ENCODE results near the gene TCIRG1. TPM values are rescaled to one million over a fixed set of nuclear protein-coding genes. Genes with fewer than 3 reads are reported as not detected.
A peak's percentile ranks its signal among the peaks of the same experiment; 100 is the strongest.

Gene TCIRG1
- total and polyA plus RNA-seq, 4 donors, result 32.2 to 96.1 (median 44.5) TPM

DNA sequence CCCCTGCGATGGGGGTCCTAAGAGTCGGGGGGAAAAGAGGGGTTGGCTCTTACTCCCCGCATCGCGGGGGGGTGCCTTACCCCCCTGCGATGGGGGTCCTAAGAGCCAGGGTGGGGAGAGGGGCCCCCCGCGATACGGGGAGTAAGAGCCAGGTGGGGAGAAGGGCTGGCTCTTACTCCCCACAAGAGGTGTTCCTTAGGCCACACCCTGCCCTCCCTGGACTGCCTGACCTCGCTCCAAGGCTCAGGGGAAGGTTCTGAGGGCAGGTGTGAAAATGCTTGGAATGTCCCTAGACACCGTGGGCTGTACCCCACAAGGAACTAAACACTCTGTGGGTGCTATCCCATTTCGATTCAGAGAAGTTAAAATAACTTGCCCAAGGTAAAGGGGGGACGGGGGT lies 42.8 kb upstream of the TCIRG1 start:
- Histone ChIP-seq H3K36me3 (ENCODE audit: control insufficient read depth in 4 of 4, insufficient read depth in 3 of 4, low read depth in 1 of 4, low read length in 3 of 4) (peaks cover 0 to 2% (median 0%) of the 10 kb centered on the region in 4 donors), H3K27ac (ENCODE audit: low read depth in 1 of 2, low read length in 2 of 2) (no peak overlapping the region), H3K27me3 (ENCODE audit: control insufficient read depth in 4 of 4, insufficient read depth in 4 of 4, low read length in 3 of 4) (no peaks in the 10 kb centered on the region), H3K9me3 (ENCODE audit: control insufficient read depth in 4 of 4, low read length in 3 of 4) (no peaks in the 10 kb centered on the region), H3K9ac (ENCODE audit: low read depth in 1 of 2, low read length in 2 of 2) (no peak overlapping the region), H3K4me3 (ENCODE audit: low read depth in 1 of 3, low read length in 3 of 3) (no peak overlapping the region), H3K4me1 (ENCODE audit: control insufficient read depth in 4 of 4, insufficient read depth in 4 of 4, low read length in 3 of 4) (peaks cover 0 to 4% (median 1%) of the 10 kb centered on the region in 4 donors)
- WGBS, result 92% methylated on average over 13 of the region's 13 CpGs
- TF ChIP-seq, protein P1, sequence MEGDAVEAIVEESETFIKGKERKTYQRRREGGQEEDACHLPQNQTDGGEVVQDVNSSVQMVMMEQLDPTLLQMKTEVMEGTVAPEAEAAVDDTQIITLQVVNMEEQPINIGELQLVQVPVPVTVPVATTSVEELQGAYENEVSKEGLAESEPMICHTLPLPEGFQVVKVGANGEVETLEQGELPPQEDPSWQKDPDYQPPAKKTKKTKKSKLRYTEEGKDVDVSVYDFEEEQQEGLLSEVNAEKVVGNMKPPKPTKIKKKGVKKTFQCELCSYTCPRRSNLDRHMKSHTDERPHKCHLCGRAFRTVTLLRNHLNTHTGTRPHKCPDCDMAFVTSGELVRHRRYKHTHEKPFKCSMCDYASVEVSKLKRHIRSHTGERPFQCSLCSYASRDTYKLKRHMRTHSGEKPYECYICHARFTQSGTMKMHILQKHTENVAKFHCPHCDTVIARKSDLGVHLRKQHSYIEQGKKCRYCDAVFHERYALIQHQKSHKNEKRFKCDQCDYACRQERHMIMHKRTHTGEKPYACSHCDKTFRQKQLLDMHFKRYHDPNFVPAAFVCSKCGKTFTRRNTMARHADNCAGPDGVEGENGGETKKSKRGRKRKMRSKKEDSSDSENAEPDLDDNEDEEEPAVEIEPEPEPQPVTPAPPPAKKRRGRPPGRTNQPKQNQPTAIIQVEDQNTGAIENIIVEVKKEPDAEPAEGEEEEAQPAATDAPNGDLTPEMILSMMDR (IDR thresholded peaks at IDR 0.05; ENCODE audit: low read depth, low read length, missing input control), result no peak
- TF ChIP-seq, protein P2, sequence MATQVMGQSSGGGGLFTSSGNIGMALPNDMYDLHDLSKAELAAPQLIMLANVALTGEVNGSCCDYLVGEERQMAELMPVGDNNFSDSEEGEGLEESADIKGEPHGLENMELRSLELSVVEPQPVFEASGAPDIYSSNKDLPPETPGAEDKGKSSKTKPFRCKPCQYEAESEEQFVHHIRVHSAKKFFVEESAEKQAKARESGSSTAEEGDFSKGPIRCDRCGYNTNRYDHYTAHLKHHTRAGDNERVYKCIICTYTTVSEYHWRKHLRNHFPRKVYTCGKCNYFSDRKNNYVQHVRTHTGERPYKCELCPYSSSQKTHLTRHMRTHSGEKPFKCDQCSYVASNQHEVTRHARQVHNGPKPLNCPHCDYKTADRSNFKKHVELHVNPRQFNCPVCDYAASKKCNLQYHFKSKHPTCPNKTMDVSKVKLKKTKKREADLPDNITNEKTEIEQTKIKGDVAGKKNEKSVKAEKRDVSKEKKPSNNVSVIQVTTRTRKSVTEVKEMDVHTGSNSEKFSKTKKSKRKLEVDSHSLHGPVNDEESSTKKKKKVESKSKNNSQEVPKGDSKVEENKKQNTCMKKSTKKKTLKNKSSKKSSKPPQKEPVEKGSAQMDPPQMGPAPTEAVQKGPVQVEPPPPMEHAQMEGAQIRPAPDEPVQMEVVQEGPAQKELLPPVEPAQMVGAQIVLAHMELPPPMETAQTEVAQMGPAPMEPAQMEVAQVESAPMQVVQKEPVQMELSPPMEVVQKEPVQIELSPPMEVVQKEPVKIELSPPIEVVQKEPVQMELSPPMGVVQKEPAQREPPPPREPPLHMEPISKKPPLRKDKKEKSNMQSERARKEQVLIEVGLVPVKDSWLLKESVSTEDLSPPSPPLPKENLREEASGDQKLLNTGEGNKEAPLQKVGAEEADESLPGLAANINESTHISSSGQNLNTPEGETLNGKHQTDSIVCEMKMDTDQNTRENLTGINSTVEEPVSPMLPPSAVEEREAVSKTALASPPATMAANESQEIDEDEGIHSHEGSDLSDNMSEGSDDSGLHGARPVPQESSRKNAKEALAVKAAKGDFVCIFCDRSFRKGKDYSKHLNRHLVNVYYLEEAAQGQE (IDR thresholded peaks at IDR 0.05), result no peak
- no peak for TF ChIP-seq RAD21 (IDR thresholded peaks at IDR 0.05)
- no peak for DNase-seq (ENCODE audit: low spot score)

DNA sequence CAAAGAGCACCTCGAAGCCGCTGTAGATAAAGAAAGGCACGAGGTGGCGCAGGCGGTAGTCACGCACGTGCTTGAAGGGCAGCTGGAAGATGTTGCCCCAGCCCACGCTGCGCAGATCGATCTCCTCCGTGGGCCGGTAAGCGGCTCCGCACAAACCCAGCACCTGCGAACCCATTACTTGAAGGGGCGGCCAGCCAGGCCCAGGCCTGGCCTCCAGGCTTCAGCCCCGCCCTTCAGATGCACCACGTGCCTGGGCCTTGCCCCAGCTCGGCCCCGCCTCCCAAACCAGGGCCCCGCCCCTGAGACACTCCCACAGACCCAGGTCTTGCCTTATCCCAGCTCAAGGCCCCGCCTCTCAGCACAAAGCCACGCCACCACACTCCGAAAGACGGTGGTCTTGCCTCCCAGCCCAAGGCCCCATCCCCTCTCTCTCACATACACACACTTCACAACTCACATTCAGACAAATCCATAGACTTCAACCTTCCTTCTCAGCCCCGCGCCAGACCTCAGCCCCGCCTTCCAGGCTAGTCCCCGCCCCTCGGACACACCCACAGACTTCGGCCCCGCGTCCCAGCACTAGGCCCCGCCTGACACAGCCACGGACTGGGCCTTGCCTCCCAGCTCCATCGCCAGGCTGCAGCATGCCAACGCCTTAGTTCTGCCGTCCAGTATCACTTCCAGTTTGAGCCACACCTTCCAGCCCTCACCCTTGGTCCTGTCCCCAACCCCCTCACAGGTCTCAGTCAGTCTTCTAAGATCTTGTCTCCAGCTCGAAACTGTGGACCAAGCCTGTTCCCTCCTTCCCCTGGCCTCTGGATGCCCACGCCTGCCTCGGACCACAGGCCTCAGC lies 42.0 kb upstream of the TCIRG1 start:
- Histone ChIP-seq H3K4me1 (ENCODE audit: control insufficient read depth in 4 of 4, insufficient read depth in 4 of 4, low read length in 3 of 4) (peaks cover 0 to 2% (median 0%) of the 10 kb centered on the region in 4 donors), H3K27ac (ENCODE audit: low read depth in 1 of 2, low read length in 2 of 2) (no peak overlapping the region), H3K4me3 (ENCODE audit: low read depth in 1 of 3, low read length in 3 of 3) (no peak overlapping the region), H3K27me3 (ENCODE audit: control insufficient read depth in 4 of 4, insufficient read depth in 4 of 4, low read length in 3 of 4) (no peaks in the 10 kb centered on the region), H3K9ac (ENCODE audit: low read depth in 1 of 2, low read length in 2 of 2) (no peak overlapping the region), H3K36me3 (ENCODE audit: control insufficient read depth in 4 of 4, insufficient read depth in 3 of 4, low read depth in 1 of 4, low read length in 3 of 4) (peaks cover 0 to 2% (median 0%) of the 10 kb centered on the region in 4 donors), H3K9me3 (ENCODE audit: control insufficient read depth in 4 of 4, low read length in 3 of 4) (no peaks in the 10 kb centered on the region)
- 75% methylated on average over 41 of the region's 41 CpGs for WGBS
- peak; percentile 90 for DNase-seq (ENCODE audit: low spot score)
- TF ChIP-seq RAD21 (IDR thresholded peaks at IDR 0.05) (no peak), TAF1 (conservative IDR thresholded peaks at IDR 0.05) (no peak), SP1 (IDR thresholded peaks at IDR 0.05) (no peak), HNF4A (conservative IDR thresholded peaks at IDR 0.05) (no peak), FOXA1 (IDR thresholded peaks at IDR 0.05) (no peak), FOXA2 (IDR thresholded peaks at IDR 0.05) (no peak), RXRA (IDR thresholded peaks at IDR 0.05) (no peak), NR2F2 (IDR thresholded peaks at IDR 0.05) (no peak), YY1 (IDR thresholded peaks at IDR 0.05) (no peak), HNF4G (IDR thresholded peaks at IDR 0.05) (no peak), GABPA (IDR thresholded peaks at IDR 0.05 in 1 of 2, conservative IDR thresholded peaks at IDR 0.05 in 1 of 2) (no peak), EGR1 (IDR thresholded peaks at IDR 0.05; ENCODE audit: low read depth in 2 of 2) (no peak)
- TF ChIP-seq, protein P3, sequence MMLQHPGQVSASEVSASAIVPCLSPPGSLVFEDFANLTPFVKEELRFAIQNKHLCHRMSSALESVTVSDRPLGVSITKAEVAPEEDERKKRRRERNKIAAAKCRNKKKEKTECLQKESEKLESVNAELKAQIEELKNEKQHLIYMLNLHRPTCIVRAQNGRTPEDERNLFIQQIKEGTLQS (IDR thresholded peaks at IDR 0.05), result no peak
- TF ChIP-seq, protein P1 (IDR thresholded peaks at IDR 0.05; ENCODE audit: low read depth, low read length, missing input control), result no peak
- TF ChIP-seq, protein P2 (IDR thresholded peaks at IDR 0.05), result no peak
